Chondrocyte (in vitro differentiated cells): Measurements from ENCODE around the gene PRKAG2. TPM values are rescaled to one million over a fixed set of nuclear protein-coding genes. Genes with fewer than 3 reads are reported as not detected.
"Not testable (repeated sequence)": the region's sequence is repeated elsewhere in the genome, so short reads cannot be mapped to it uniquely, and the experiment has no call there.

Source experiments
- DNase-seq: peaks from one replicate; pipeline ENCODE4 v3.0.0; 2021; ENCODE audit warnings: mixed read lengths, low spot score
- H3K27ac Mint-ChIP-seq: one replicate; pipeline ENCODE4 v1.8.0; 2021; ENCODE audit warnings: mild to moderate bottlenecking, moderate library complexity, mixed read lengths; ENCODE audit not compliant: unreplicated experiment
- H3K27me3 Mint-ChIP-seq: 2 replicates; pipeline ENCODE4 v1.8.0; 2021; ENCODE audit warnings: low read depth, mixed read lengths
- H3K36me3 Mint-ChIP-seq: 2 replicates; pipeline ENCODE4 v1.8.0; 2021; ENCODE audit warnings: low read depth, mixed read lengths
- H3K4me1 Mint-ChIP-seq: 2 replicates; pipeline ENCODE4 v1.8.0; 2021; ENCODE audit warnings: low read depth, mild to moderate bottlenecking, mixed read lengths
- H3K4me3 Mint-ChIP-seq: one replicate; pipeline ENCODE4 v1.8.0; 2021; ENCODE audit warnings: mild to moderate bottlenecking, moderate library complexity, mixed read lengths; ENCODE audit not compliant: unreplicated experiment
- H3K9me3 Mint-ChIP-seq: 2 replicates; pipeline ENCODE4 v1.8.0; 2021; ENCODE audit warnings: low read depth, mixed read lengths
- CTCF ChIP-seq: fragments of 200-600 bp; sonication (generic); IDR thresholded peaks from 2 replicates; pipeline ENCODE4 v1.5.0; 2021; ENCODE audit warnings: antibody characterized with exemption, mild to moderate bottlenecking, moderate library complexity
- total RNA-seq: library from RNA; stranded (reverse); gene quantifications from 3 replicates; pipeline ENCODE4 v1.2.1, GENCODE V29; 2021

The PRKAG2 gene
- total RNA-seq, 1 donor from 2014 or later = 35.4 TPM

- H3K4me3 Mint-ChIP-seq = no peak overlapping the region
- no peak for TF ChIP-seq CTCF
Observed at GRCh38 chr7:151748733-151749132, 128.2 kb downstream of the PRKAG2 start.

GRCh38 chr7:151748021-151748420 is 128.9 kb downstream of the PRKAG2 start:
- not testable (repeated sequence) for H3K36me3 Mint-ChIP-seq, DNase-seq, H3K27me3 Mint-ChIP-seq, H3K4me3 Mint-ChIP-seq, H3K27ac Mint-ChIP-seq, H3K9me3 Mint-ChIP-seq
- H3K4me1 Mint-ChIP-seq = peaks cover 48% of the 10 kb centered on the region

More at GRCh38 chr7:151748733-151749132, 128.2 kb downstream of the PRKAG2 start:
- H3K4me1 Mint-ChIP-seq = peaks cover 45% of the 10 kb centered on the region
- no peaks in the 10 kb centered on the region for H3K36me3 Mint-ChIP-seq
- H3K27me3 Mint-ChIP-seq = no peaks in the 10 kb centered on the region
- peak; percentile 40 for DNase-seq
- H3K27ac Mint-ChIP-seq = no peak overlapping the region
- H3K9me3 Mint-ChIP-seq = peaks cover 3% of the 10 kb centered on the region

- peak; percentile 22 for TF ChIP-seq CTCF
- Mint-ChIP-seq H3K9me3 (no peaks in the 10 kb centered on the region), H3K36me3 (no peaks in the 10 kb centered on the region), H3K4me1 (peaks cover 51% of the 10 kb centered on the region), H3K27ac (peak overlapping the region; percentile 92), H3K4me3 (no peak overlapping the region), H3K27me3 (no peaks in the 10 kb centered on the region)
- DNase-seq = peak; percentile 37
Observed at GRCh38 chr7:151745706-151746105, 131.2 kb downstream of the PRKAG2 start.

DNA sequence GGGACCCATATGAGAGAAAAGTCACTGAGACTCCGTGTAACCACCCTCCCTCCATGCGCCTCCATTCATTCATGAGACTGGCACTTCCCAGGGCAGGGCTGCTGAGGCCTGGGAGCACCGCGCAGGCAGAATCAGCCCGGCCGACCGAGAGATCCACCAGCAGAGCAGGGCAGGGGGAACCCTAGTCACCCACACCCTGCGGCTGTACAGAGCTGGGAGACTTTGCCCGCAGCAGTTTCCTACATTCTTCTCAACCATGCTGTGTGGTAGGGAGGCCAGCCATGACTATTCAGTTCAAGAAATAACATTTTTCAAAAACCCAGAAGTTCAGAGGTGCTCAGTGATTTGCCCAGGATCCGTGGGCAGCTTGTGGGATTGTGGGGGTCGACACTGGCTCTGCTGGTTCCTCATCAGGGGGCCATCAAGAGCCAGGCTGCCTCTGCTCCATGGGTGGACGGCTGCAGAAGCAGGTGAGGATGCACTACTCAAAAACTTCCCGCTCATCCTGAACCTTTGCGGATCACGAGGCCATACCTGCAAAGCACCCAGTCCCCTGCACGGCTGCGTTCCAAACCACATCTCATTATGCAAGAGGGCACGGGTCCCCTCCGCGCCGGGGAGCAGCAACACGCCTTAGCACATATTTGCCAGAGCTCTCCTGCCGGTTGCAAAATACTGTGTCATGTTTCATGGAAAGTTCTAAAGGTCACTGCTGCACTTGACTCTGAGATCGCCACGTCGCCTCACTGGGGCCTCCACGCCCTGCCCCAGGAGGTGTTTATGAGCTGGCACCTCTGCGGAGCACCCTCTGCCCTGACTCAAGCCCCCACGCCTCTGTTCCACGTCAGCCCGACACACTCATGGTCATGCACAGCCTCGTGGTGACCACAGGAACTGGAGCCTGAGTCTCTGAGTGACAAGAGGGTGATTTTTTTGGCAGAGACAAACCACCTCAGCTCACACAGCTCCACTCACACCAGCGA is 132.0 kb downstream of the PRKAG2 start:
- peak; percentile 80 for TF ChIP-seq CTCF
- DNase-seq = peak; percentile 80
- Mint-ChIP-seq H3K36me3 (no peaks in the 10 kb centered on the region), H3K27me3 (no peaks in the 10 kb centered on the region), H3K27ac (peak overlapping the region; percentile 92), H3K9me3 (no peaks in the 10 kb centered on the region), H3K4me1 (peaks cover 56% of the 10 kb centered on the region), H3K4me3 (peak overlapping the region; percentile 57)

GRCh38 chr7:151744051-151744580 is 132.8 kb downstream of the PRKAG2 start:
- Mint-ChIP-seq H3K27ac (peak overlapping the region; percentile 51), H3K9me3 (no peaks in the 10 kb centered on the region), H3K4me3 (no peak overlapping the region), H3K4me1 (peaks cover 56% of the 10 kb centered on the region), H3K27me3 (no peaks in the 10 kb centered on the region), H3K36me3 (no peaks in the 10 kb centered on the region)
- TF ChIP-seq CTCF = no peak
- no peak for DNase-seq
